Sigmoid colon (tissue), 7 donors: ENCODE results near the gene CACNA2D3. TPM values are rescaled to one million over a fixed set of nuclear protein-coding genes. Genes with fewer than 3 reads are reported as not detected.

ENCODE experiments used
- DNase-seq: peaks from one replicate; pipeline ENCODE4 v3.0.0-alpha.2; 2019
- H3K27ac ChIP-seq, 4 donors: fragments of 200-600 bp; sonication (generic); one replicate each; pipeline ENCODE4 v1.5.1; 2016 to 2019; ENCODE audit warnings: mild to moderate bottlenecking in 1 of 4
- H3K27me3 ChIP-seq, 3 donors: fragments of 200-600 bp; sonication (generic); one replicate each; pipeline ENCODE4 v1.5.1; 2019; ENCODE audit warnings: mild to moderate bottlenecking in 1 of 3
- H3K36me3 ChIP-seq, 4 donors: fragments of 200-600 bp; sonication (generic); one replicate each; pipeline ENCODE4 v1.5.1; 2016 to 2019
- H3K4me1 ChIP-seq, 4 donors: fragments of 200-600 bp; sonication (generic); one replicate each; pipeline ENCODE4 v1.5.1; 2017 to 2019
- H3K4me3 ChIP-seq, 4 donors: fragments of 200-600 bp; sonication (generic); one replicate each; pipeline ENCODE4 v1.5.1; 2017 to 2019; ENCODE audit warnings: mild to moderate bottlenecking in 2 of 4, moderate library complexity in 1 of 4
- H3K9me3 ChIP-seq, 4 donors: fragments of 200-600 bp in 3 of 4; sonication (generic) in 3 of 4; one replicate each; pipeline versions ENCODE4 v1.5.1 to v1.6.1; 2013 to 2019
- CTCF ChIP-seq, 4 experiments: fragments of 450-650 bp in 3 of 4; fragments of 200-600 bp in 1 of 4; IDR thresholded peaks; one replicate each; pipeline ENCODE4 v1.5.1; 2016 to 2019; ENCODE audit warnings: antibody characterized with exemption in 4 of 4, mild to moderate bottlenecking in 3 of 4, moderate library complexity in 2 of 4
- EP300 ChIP-seq, 4 donors: sonication (generic); formaldehyde crosslinking; IDR thresholded peaks; one replicate each; pipeline ENCODE4 v1.6.1; 2017; ENCODE audit warnings: antibody characterized with exemption in 4 of 4
- POLR2A ChIP-seq, 2 donors: fragments of 450-650 bp; IDR thresholded peaks; one replicate each; pipeline ENCODE4 v1.6.1; 2016; ENCODE audit warnings: antibody characterized with exemption in 2 of 2, mild to moderate bottlenecking in 2 of 2, moderate library complexity in 2 of 2
- POLR2AphosphoS5 ChIP-seq, 4 donors: sonication (generic); formaldehyde crosslinking; IDR thresholded peaks; one replicate each; pipeline ENCODE4 v1.6.1; 2017; ENCODE audit warnings: antibody characterized with exemption in 4 of 4
- whole genome bisulfite sequencing, 2 donors: extraction: QIAGEN DNeasy Blood & Tissue Kit; methylation state at CpG; one replicate each; pipeline ENCODE4 v1.1.7; 2013; 5-methylcytosine and 5-hydroxymethylcytosine counted together
- intact Hi-C: fragments of 100-400 bp; cut with DNase I; formaldehyde crosslinking; loops from one replicate; pipeline ENCODE4 v1.15.1; 2023
- polyA plus RNA-seq, 3 donors: library from polyadenylated mRNA; stranded (reverse); fragments of 200-250 nt; gene quantifications; one replicate each; pipeline ENCODE4 v1.2.3, GENCODE V29; 2013
- total RNA-seq, 4 donors: library from RNA; depleted of rRNA; stranded (reverse); fragments of >200 nt; gene quantifications; one replicate each; pipeline ENCODE4 v1.1.0, GENCODE V29; 2016
- donor health status: healthy with polysubstance abuse.
- donor health status: Bipolar disorder and iron deficiency.
- donor health status: healthy.

The CACNA2D3 gene
- total and polyA plus RNA-seq, 7 donors = 0.32 to 10.2 (median 4.8) TPM; not detected in 1

GRCh38 chr3:54361746-54362283 is 239.5 kb downstream of the CACNA2D3 start:
- intact Hi-C loops = no loop called here
- 68 to 94% methylated on average over 7 of the region's 7 CpGs for WGBS, 2 donors
- Histone ChIP-seq H3K4me3 (no peak overlapping the region), H3K36me3 (no peaks in the 10 kb centered on the region), H3K4me1 (peaks cover 0 to 33% (median 24%) of the 10 kb centered on the region in 4 donors), H3K27ac (no peak overlapping the region), H3K27me3 (no peaks in the 10 kb centered on the region), H3K9me3 (no peaks in the 10 kb centered on the region)
- TF ChIP-seq POLR2AphosphoS5 (IDR thresholded peaks at IDR 0.05) (no peak), CTCF (IDR thresholded peaks at IDR 0.05) (no peak), EP300 (IDR thresholded peaks at IDR 0.05) (no peak), POLR2A (IDR thresholded peaks at IDR 0.05) (no peak)
- no peak for DNase-seq

DNA sequence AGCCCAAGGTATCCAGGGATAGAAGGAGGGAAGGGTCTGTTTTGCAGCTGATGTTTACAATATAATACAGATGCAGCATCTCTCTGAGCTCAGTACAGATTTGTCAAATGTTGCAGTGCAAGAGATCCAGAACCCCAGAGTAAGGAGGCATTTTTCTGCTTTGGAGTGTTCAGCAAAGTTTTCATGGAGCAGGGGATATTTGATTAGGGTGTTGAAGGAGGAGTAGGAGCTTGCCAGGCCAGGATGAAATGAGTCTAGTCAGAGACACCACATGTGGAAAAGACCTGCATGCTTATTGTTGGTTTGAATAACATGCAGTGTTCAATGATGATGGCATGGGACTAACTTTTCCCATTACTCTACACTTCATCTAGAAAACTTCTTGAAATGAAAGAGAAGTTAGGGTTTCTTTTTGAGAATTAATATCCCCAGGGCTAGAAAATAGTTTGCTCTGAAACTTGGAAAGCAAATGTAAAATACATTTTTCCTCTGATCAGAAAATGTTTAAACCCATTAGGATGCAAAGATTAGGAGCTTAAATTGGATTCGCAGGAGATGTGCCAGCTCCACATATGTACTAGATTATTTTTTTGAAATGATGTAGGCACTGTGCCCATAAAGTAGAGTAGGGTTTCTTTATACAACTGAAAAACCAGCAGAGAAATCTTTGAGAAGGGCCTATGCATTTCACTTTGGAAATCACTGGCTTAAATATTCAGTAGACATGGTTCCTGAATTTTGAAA is 243.8 kb downstream of the CACNA2D3 start:
- WGBS, 2 donors = 35 to 73% methylated on average over 1 of the region's 1 CpG
- H3K27me3 ChIP-seq = no peaks in the 10 kb centered on the region
- H3K4me3 ChIP-seq = no peak overlapping the region
- H3K27ac ChIP-seq = no peak overlapping the region
- no peak for TF ChIP-seq EP300 (IDR thresholded peaks at IDR 0.05)
- TF ChIP-seq POLR2AphosphoS5 (IDR thresholded peaks at IDR 0.05) = no peak
- no peak for TF ChIP-seq CTCF (IDR thresholded peaks at IDR 0.05)
- no peak for TF ChIP-seq POLR2A (IDR thresholded peaks at IDR 0.05)
- no peaks in the 10 kb centered on the region for H3K36me3 ChIP-seq
- H3K9me3 ChIP-seq = no peaks in the 10 kb centered on the region
- DNase-seq = no peak
- intact Hi-C loops = no loop called here
- H3K4me1 ChIP-seq = no peaks in the 10 kb centered on the region

- no peak for DNase-seq
- intact Hi-C loops = no loop called here
- Histone ChIP-seq H3K9me3 (no peaks in the 10 kb centered on the region), H3K36me3 (no peaks in the 10 kb centered on the region), H3K4me3 (no peak overlapping the region), H3K4me1 (no peaks in the 10 kb centered on the region), H3K27me3 (no peaks in the 10 kb centered on the region), H3K27ac (no peak overlapping the region)
- 12 to 72% methylated on average over 3 of the region's 3 CpGs for WGBS, 2 donors
- TF ChIP-seq POLR2A (IDR thresholded peaks at IDR 0.05) (no peak), EP300 (IDR thresholded peaks at IDR 0.05) (no peak), CTCF (IDR thresholded peaks at IDR 0.05) (no peak), POLR2AphosphoS5 (IDR thresholded peaks at IDR 0.05) (no peak)
Observed at GRCh38 chr3:54366839-54367238, 244.5 kb downstream of the CACNA2D3 start.

DNA sequence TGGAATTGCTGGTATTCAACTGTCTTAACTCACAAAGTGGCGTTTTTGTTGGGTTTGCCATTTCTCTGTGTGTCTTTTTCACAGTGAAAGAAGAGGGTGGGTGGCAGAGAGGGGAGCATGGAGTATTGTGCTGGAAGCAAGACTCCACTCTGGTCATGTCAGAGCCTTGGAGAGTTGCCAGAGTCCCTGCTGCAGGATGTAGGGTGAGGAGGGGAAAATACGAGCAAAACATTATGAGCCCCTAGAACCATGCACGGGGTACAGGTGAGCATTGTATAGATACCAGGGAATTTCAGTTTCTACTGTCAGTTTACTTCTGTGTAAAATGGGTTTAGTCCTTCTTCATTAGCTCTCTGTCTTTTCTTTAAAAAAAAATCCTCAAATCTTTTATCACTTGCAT is 249.9 kb downstream of the CACNA2D3 start:
- no peaks in the 10 kb centered on the region for H3K27me3 ChIP-seq
- WGBS, 2 donors = 72 to 76% methylated on average over 3 of the region's 3 CpGs
- H3K9me3 ChIP-seq = no peaks in the 10 kb centered on the region
- H3K4me1 ChIP-seq = no peaks in the 10 kb centered on the region
- no peaks in the 10 kb centered on the region for H3K36me3 ChIP-seq
- H3K4me3 ChIP-seq = no peak overlapping the region
- intact Hi-C loops = loop anchor here (10.0 kb wide), 2 partner anchors 227 to 427 kb away; no protein-coding TSS in a partner anchor
- TF ChIP-seq POLR2AphosphoS5 (IDR thresholded peaks at IDR 0.05) (no peak), POLR2A (IDR thresholded peaks at IDR 0.05) (no peak), CTCF (IDR thresholded peaks at IDR 0.05) (no peak), EP300 (IDR thresholded peaks at IDR 0.05) (no peak)
- H3K27ac ChIP-seq = no peak overlapping the region
- DNase-seq = no peak
